Measurements from ENCODE around the gene SGK1. TPM values are rescaled to one million over a fixed set of nuclear protein-coding genes. Genes with fewer than 3 reads are reported as not detected.
"Not testable (repeated sequence)": the region's sequence is repeated elsewhere in the genome, so short reads cannot be mapped to it uniquely, and the experiment has no call there.

Gene SGK1
- total and polyA plus RNA-seq, 4 donors: 68.9 to 299 (median 148) TPM

- Histone ChIP-seq H3K27ac (ENCODE audit: low read depth in 1 of 2, low read length in 1 of 2) (no peak overlapping the region), H3K36me3 (ENCODE audit: control insufficient read depth in 4 of 4, insufficient read depth in 4 of 4, low read length in 4 of 4) (no peaks in the 10 kb centered on the region)
- ATAC-seq (ENCODE audit: insufficient read depth, low FRiP score): no peak
These were observed 10.0 kb downstream of the SGK1 start for GRCh38 chr6:134307870-134308269.

GRCh38 chr6:134307075-134307474 lies 10.8 kb downstream of the SGK1 start:
- ATAC-seq (ENCODE audit: insufficient read depth, low FRiP score): no peak
- no peak for TF ChIP-seq CTCF (IDR thresholded peaks at IDR 0.05; ENCODE audit: control extremely low read depth, extremely low read depth)
- no peak for DNase-seq
- Histone ChIP-seq H3K9ac (ENCODE audit: insufficient read depth in 1 of 2, low read length in 2 of 2) (no peak overlapping the region), H3K4me1 (ENCODE audit: control insufficient read depth in 5 of 5, insufficient read depth in 5 of 5, low read length in 5 of 5) (peaks cover 0 to 1% (median 0%) of the 10 kb centered on the region in 5 donors), H3K27me3 (ENCODE audit: control insufficient read depth in 3 of 3, insufficient read depth in 3 of 3, low read length in 2 of 3) (no peaks in the 10 kb centered on the region), H3K27ac (ENCODE audit: low read depth in 1 of 2, low read length in 1 of 2) (no peak overlapping the region), H3K36me3 (ENCODE audit: control insufficient read depth in 4 of 4, insufficient read depth in 4 of 4, low read length in 4 of 4) (no peaks in the 10 kb centered on the region), H3K4me3 (no peak overlapping the region), H3K9me3 (ENCODE audit: control insufficient read depth in 4 of 4, insufficient read depth in 3 of 4, low read length in 3 of 4) (no peaks in the 10 kb centered on the region)
- 86 to 91% methylated on average over 6 of the region's 6 CpGs for WGBS, 2 donors

More at GRCh38 chr6:134307870-134308269, 10.0 kb downstream of the SGK1 start:
- no peaks in the 10 kb centered on the region for H3K27me3 ChIP-seq (ENCODE audit: control insufficient read depth in 3 of 3, insufficient read depth in 3 of 3, low read length in 2 of 3)
- TF ChIP-seq CTCF (IDR thresholded peaks at IDR 0.05; ENCODE audit: control extremely low read depth, extremely low read depth): no peak
- WGBS, 2 donors: 82 to 84% methylated on average over 5 of the region's 5 CpGs
- peaks cover 0 to 1% (median 0%) of the 10 kb centered on the region in 5 donors for H3K4me1 ChIP-seq (ENCODE audit: control insufficient read depth in 5 of 5, insufficient read depth in 5 of 5, low read length in 5 of 5)
- no peak overlapping the region for H3K9ac ChIP-seq (ENCODE audit: insufficient read depth in 1 of 2, low read length in 2 of 2)
- no peak overlapping the region for H3K4me3 ChIP-seq
- no peak for DNase-seq
- H3K9me3 ChIP-seq (ENCODE audit: control insufficient read depth in 4 of 4, insufficient read depth in 3 of 4, low read length in 3 of 4): no peaks in the 10 kb centered on the region

GRCh38 chr6:134304381-134304780 lies 13.5 kb downstream of the SGK1 start:
- not testable (repeated sequence) for H3K9ac ChIP-seq (ENCODE audit: insufficient read depth in 1 of 2, low read length in 2 of 2); H3K4me1 ChIP-seq (ENCODE audit: control insufficient read depth in 5 of 5, insufficient read depth in 5 of 5, low read length in 5 of 5); H3K9me3 ChIP-seq (ENCODE audit: control insufficient read depth in 4 of 4, insufficient read depth in 3 of 4, low read length in 3 of 4); ATAC-seq (ENCODE audit: insufficient read depth, low FRiP score); H3K36me3 ChIP-seq (ENCODE audit: control insufficient read depth in 4 of 4, insufficient read depth in 4 of 4, low read length in 4 of 4); DNase-seq; H3K4me3 ChIP-seq; H3K27ac ChIP-seq (ENCODE audit: low read depth in 1 of 2, low read length in 1 of 2); H3K27me3 ChIP-seq (ENCODE audit: control insufficient read depth in 3 of 3, insufficient read depth in 3 of 3, low read length in 2 of 3)
- WGBS, 2 donors: 80 to 93% methylated on average over 6 of the region's 6 CpGs

GRCh38 chr6:134303891-134304290 lies 14.0 kb downstream of the SGK1 start:
- Histone ChIP-seq H3K4me3 (no peak overlapping the region), H3K36me3 (ENCODE audit: control insufficient read depth in 4 of 4, insufficient read depth in 4 of 4, low read length in 4 of 4) (no peaks in the 10 kb centered on the region), H3K27me3 (ENCODE audit: control insufficient read depth in 3 of 3, insufficient read depth in 3 of 3, low read length in 2 of 3) (no peaks in the 10 kb centered on the region), H3K27ac (ENCODE audit: low read depth in 1 of 2, low read length in 1 of 2) (no peak overlapping the region), H3K9ac (ENCODE audit: insufficient read depth in 1 of 2, low read length in 2 of 2) (no peak overlapping the region), H3K4me1 (ENCODE audit: control insufficient read depth in 5 of 5, insufficient read depth in 5 of 5, low read length in 5 of 5) (no peaks in the 10 kb centered on the region), H3K9me3 (ENCODE audit: control insufficient read depth in 4 of 4, insufficient read depth in 3 of 4, low read length in 3 of 4) (no peaks in the 10 kb centered on the region)
- ATAC-seq (ENCODE audit: insufficient read depth, low FRiP score): no peak
- TF ChIP-seq CTCF (IDR thresholded peaks at IDR 0.05; ENCODE audit: control extremely low read depth, extremely low read depth): no peak
- DNase-seq: no peak
- WGBS, 2 donors: 69 to 91% methylated on average over 6 of the region's 6 CpGs

Measured in lung (tissue), 12 donors.